ENCODE data around the gene CHST13. TPM values are rescaled to one million over a fixed set of nuclear protein-coding genes. Genes with fewer than 3 reads are reported as not detected.

CHST13 gene
- polyA plus RNA-seq, 4 donors: 0.34 to 5.6 (median 2.8) TPM

DNA sequence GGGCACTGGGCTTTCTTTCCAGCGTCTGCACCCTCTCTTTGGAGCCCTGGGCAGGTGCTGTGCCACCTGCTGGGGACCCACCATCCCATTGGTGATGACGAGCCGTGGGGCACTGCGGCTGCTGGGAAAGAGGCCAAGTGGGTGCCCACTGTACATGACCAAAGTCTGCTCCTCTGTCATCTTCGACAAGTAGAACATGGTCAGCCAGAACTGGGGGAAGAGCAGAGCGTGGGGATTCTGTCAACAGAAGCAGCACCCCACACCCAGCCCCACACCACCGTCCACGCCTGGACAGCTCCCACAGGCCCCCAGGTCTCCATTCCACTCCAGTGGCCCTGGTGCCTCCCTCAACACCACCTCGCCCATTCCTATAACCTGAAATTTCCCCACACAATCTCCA is 16.1 kb upstream of the CHST13 start:
- no peak for DNase-seq (ENCODE audit: low read depth in 4 of 4, low spot score in 3 of 4)

DNA sequence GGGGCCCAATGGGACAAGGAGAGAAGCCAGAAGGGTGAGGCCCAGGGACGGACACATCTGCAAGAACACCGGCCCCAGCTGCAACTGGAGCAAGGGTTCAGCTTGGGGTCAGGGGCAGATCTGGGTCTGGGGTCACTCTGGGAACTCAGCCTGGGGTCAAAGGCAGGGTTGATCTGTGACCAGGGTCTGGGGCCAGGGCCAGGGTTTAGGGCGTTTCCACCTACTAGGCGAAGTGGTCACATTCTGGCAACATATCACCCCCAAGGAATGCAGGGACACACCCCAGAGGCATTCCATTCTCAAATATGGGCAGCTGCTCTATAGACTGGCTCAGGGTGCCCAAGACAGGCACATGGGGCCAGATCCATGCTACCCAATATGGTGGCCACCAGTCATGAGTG is 15.4 kb upstream of the CHST13 start:
- DNase-seq (ENCODE audit: low read depth in 4 of 4, low spot score in 3 of 4): no peak

GRCh38 chr3:126509597-126510307 is 14.2 kb upstream of the CHST13 start:
- no peak for DNase-seq (ENCODE audit: low read depth in 4 of 4, low spot score in 3 of 4)

GRCh38 chr3:126510308-126510910 is 13.5 kb upstream of the CHST13 start:
- no peak for DNase-seq (ENCODE audit: low read depth in 4 of 4, low spot score in 3 of 4)

DNA sequence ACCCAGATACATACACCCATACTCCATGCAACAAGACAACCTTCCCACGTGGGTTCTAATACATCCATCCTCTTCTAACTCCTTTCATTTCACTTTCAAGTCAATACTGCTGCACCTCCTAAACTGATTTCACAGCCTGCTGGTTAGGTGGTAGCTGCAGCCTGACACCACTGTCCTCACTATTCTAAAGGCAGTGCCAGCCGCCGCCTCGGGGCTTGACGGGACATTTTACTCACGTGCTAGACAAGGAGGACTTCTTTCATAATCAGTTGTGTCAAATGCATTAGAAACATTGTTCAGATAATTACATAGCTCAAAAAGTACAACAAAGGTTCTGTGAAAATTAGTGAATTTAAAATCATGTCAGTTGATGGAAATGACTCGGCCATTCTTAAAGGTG is 12.7 kb upstream of the CHST13 start:
- DNase-seq (ENCODE audit: low read depth in 4 of 4, low spot score in 3 of 4): no peak

DNA sequence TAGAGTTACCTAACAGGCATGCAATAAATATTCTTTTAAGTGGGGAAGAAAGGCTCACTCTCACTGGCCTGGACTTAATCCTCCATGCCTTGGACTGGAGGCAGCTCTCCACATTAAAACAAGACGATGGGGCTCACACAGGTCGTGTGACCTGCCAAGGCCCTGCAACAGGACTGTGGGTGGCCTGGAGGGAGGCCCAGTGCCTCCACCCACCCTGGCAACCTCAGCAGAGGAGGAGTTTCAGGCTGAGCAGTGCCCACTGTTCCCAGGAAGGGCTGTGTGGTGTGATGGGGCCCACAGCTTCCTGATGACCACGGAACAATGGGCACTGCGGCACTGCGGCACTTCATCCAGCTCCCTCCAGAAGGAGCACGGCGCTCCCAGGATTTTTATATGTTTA is 11.9 kb upstream of the CHST13 start:
- DNase-seq (ENCODE audit: low read depth in 4 of 4, low spot score in 3 of 4): no peak

GRCh38 chr3:126512916-126513650 is 10.9 kb upstream of the CHST13 start:
- DNase-seq (ENCODE audit: low read depth in 4 of 4, low spot score in 3 of 4): no peak

GRCh38 chr3:126514161-126514560 is 9.8 kb upstream of the CHST13 start:
- no peak for DNase-seq (ENCODE audit: low read depth in 4 of 4, low spot score in 3 of 4)

GRCh38 chr3:126515066-126515706 is 8.8 kb upstream of the CHST13 start:
- DNase-seq (ENCODE audit: low read depth in 4 of 4, low spot score in 3 of 4): no peak

- no peak for DNase-seq (ENCODE audit: low read depth in 4 of 4, low spot score in 3 of 4)
Measured at GRCh38 chr3:126516152-126516935, 7.6 kb upstream of the CHST13 start.

DNA sequence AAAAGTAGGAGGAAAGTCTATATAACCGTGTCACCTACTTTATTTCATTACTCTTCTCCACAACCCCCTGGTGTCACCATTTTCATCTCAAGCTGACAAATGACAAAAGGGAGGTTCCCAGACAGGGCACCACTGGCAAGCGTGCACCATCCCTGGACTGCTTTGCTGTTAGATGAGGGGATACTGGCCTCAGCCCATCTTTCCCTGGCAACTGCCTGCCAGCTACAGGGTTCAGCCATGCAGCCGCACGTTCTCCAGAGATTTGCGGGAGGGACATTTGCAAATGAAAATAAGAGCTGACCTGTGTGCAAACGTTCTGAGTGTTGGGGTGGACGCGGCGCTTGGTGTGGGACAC is 7.0 kb upstream of the CHST13 start:
- no peak for DNase-seq (ENCODE audit: low read depth in 4 of 4, low spot score in 3 of 4)

- no peak for DNase-seq (ENCODE audit: low read depth in 4 of 4, low spot score in 3 of 4)
Measured at GRCh38 chr3:126517291-126517951, 6.5 kb upstream of the CHST13 start, which contains the start of gene UROC1. Gene UROC1, minus strand, starts transcription at chr3:126517773. Its CDS starts 54 bp downstream, at chr3:126517719.

- DNase-seq (ENCODE audit: low read depth in 4 of 4, low spot score in 3 of 4): no peak
Measured at GRCh38 chr3:126517986-126518778, 5.8 kb upstream of the CHST13 start.

DNA sequence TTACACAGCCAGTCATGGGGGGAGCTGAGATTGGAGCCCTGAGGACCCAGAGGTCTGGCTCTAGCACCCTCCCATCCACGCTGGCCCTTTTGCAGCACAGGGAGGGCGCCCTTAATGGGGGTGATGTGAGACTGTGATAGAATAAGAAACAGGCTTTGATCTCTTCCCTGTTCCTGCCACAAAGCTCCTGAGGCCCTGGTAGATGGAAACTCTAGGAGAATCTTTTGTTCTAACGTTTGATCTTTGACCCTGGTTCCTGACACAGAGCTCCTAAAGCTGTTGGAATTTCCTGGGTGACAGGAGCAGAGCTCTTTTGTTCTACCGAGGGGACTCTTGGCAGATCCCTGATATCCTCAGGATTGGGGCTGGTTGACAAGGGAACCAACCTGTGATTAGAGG is 5.2 kb upstream of the CHST13 start:
- no peak for DNase-seq (ENCODE audit: low read depth in 4 of 4, low spot score in 3 of 4)

DNA sequence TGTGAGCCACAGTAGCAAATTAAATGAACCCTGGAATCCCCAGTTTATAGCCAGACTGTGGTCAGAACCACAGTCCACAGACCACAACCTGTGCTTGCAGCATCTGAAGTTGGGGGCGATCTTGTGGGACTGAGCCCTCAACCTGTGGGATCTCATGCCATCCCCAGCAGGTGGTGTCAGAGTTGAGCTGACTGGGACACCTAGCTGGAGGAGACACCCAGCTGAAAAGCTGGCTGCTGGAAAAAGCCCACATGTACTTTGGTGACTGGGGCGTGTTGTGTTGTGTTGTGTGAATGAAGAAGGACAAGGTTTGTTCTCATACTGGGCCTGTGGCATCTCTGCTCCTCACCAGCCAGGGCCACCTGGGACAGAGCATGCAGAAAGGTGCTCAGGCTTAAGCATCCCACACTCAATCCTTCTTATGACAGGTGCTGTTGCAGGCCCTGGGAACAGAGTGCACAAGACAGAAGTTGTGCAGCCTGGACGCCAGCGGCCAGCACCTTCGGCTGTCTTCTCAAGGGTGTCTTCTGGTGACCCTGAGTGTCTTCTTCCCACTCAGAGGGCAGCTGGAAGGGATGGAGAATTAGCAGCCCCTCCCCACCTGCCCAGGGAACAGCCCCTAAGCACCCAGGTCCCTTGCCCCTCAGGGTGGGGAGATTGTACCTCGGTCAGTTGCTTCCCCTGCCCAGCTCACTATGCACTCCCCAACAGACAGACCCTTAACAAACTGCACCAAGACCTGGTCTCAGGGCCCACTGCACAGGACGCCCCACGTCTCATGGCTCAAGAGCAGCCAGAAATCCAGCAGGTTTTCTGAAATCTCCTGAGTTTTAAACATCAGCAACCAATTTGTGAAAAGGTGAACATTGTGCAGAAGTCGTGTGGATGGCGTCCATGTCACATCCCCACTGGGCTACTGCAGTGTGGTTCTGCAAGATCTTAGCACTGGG is 4.2 kb upstream of the CHST13 start:
- DNase-seq (ENCODE audit: low read depth in 4 of 4, low spot score in 3 of 4): no peak

DNA sequence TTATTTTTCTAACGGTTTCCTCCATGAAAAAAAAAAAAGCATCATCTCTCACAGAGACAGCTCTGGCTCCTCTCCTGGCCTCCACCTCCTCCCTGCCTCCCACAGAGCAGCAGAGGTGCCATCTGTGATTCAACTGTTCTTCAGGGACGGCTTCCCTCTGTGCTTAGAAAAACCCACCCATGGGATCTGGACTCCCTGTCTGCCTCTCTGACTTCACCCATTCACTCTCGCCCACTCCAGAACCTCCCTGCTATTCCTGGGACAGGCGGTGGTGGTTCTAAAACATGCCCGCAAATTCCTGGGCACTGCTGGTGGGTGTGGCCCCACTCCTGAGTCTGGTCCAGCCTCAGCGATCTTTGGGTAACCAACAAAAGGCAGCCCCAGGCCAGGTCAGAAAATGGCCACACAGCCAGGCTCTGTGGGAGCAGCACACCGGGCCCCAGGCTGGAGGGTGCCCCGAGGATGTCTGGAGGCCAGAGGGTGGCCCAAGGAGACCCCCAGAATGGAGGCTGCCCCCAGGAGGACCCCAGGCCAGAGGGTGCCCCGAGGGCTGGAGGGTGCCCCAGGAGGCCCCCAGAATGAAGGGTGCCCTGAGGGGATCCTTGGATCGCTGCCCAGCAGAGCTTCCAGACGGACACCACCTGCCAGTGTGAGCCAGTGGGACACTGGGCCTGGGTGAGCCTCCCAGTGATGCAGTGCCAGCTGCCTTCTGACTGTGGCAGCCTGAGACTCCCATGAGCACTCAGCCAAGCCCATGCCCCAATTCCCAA is 2.6 kb upstream of the CHST13 start:
- no peak for DNase-seq (ENCODE audit: low read depth in 4 of 4, low spot score in 3 of 4)

DNA sequence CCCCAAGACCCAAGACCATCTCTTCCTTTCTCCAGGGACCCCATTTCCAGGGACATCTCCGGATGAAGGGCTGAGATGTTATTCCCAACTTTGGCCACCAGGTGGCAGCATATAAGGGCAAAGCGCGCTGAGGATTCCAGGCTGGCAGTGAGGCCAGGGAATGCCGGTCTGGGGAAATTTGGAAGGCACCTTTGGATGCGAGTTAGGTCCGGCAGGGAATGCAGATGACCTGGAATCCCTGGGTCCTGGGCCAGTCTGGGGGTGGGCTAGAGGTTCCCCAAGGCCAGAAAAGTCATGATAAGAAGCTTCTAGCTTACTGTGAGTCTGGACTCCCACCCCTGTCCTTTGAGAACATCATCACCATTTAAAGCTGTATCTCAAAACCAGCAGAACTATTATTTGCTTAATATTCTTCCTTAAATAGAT is 1.6 kb upstream of the CHST13 start:
- DNase-seq (ENCODE audit: low read depth in 4 of 4, low spot score in 3 of 4): no peak
